ENCODE data around the gene GPR37.

GPR37 gene

GRCh38 chr7:124761164-124761715 lies 4.4 kb downstream of the GPR37 start:
- H3K4me3 ChIP-seq (ENCODE audit: low read length) = no peak overlapping the region
- no peaks in the 10 kb centered on the region for H3K79me2 ChIP-seq (ENCODE audit: control insufficient read depth, low read length)
- H3K27me3 ChIP-seq (ENCODE audit: control insufficient read depth, low read length) = no peaks in the 10 kb centered on the region
- H3F3A ChIP-seq (ENCODE audit: control insufficient read depth, insufficient read depth) = no peaks in the 10 kb centered on the region
- H3K27ac ChIP-seq (ENCODE audit: low read depth, low read length) = no peak overlapping the region
- H3K9me3 ChIP-seq (ENCODE audit: control insufficient read depth, insufficient read depth, low read length) = peaks cover 21% of the 10 kb centered on the region
- TF ChIP-seq EZH2phosphoT487 (IDR thresholded peaks at IDR 0.05; ENCODE audit: borderline replicate concordance, low read length) = no peak
- TF ChIP-seq CTCF (IDR thresholded peaks at IDR 0.05; ENCODE audit: low read depth, low read length, poor library complexity, severe bottlenecking) = no peak
- H3K36me3 ChIP-seq (ENCODE audit: control insufficient read depth, low read length) = no peaks in the 10 kb centered on the region
- H3K4me1 ChIP-seq (ENCODE audit: control insufficient read depth, low read length) = no peaks in the 10 kb centered on the region
- no peaks in the 10 kb centered on the region for H4K20me1 ChIP-seq (ENCODE audit: control insufficient read depth, insufficient read depth, low read depth, low read length)
- no peak overlapping the region for H3K4me2 ChIP-seq (ENCODE audit: low read length)
- H3K9me2 ChIP-seq (replicated peaks; ENCODE audit: control insufficient read depth, low read length) = no peaks in the 10 kb centered on the region

DNA sequence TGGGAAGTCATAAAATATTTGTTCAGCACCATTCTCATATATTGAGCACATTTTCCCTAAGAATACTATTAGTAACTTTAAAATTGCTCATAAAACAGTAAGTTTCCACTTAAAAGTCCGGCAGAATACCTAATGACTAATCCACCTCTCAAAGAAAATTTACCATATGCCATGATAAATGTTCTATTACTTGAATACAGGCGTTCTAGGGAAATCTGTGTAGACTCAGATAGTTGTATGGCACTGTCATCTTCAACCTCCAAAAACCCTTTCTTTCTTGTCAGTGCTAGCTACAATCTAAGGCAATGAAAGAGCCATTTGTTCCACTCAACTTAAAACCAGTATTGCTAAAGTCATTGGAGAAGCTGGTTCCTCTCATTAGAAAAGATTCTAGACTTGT lies 7.3 kb downstream of the GPR37 start:
- H3K9me3 ChIP-seq (ENCODE audit: control insufficient read depth, insufficient read depth, low read length) = no peaks in the 10 kb centered on the region
- no peak overlapping the region for H3K27ac ChIP-seq (ENCODE audit: low read depth, low read length)
- H3K9me2 ChIP-seq (replicated peaks; ENCODE audit: control insufficient read depth, low read length) = no peaks in the 10 kb centered on the region
- H4K20me1 ChIP-seq (ENCODE audit: control insufficient read depth, insufficient read depth, low read depth, low read length) = no peaks in the 10 kb centered on the region
- H3K79me2 ChIP-seq (ENCODE audit: control insufficient read depth, low read length) = no peaks in the 10 kb centered on the region
- TF ChIP-seq CTCF (IDR thresholded peaks at IDR 0.05; ENCODE audit: low read depth, low read length, poor library complexity, severe bottlenecking) (no peak), EZH2phosphoT487 (IDR thresholded peaks at IDR 0.05; ENCODE audit: borderline replicate concordance, low read length) (no peak)
- no peaks in the 10 kb centered on the region for H3K27me3 ChIP-seq (ENCODE audit: control insufficient read depth, low read length)
- no peak overlapping the region for H3K4me2 ChIP-seq (ENCODE audit: low read length)
- no peaks in the 10 kb centered on the region for H3K4me1 ChIP-seq (ENCODE audit: control insufficient read depth, low read length)
- no peaks in the 10 kb centered on the region for H3F3A ChIP-seq (ENCODE audit: control insufficient read depth, insufficient read depth)
- H3K36me3 ChIP-seq (ENCODE audit: control insufficient read depth, low read length) = no peaks in the 10 kb centered on the region
- no peak overlapping the region for H3K4me3 ChIP-seq (ENCODE audit: low read length)

GRCh38 chr7:124754576-124755268 lies 10.9 kb downstream of the GPR37 start:
- TF ChIP-seq CTCF (IDR thresholded peaks at IDR 0.05; ENCODE audit: low read depth, low read length, poor library complexity, severe bottlenecking) = no peak
- no peak for TF ChIP-seq EZH2phosphoT487 (IDR thresholded peaks at IDR 0.05; ENCODE audit: borderline replicate concordance, low read length)
- Histone ChIP-seq H3K27me3 (ENCODE audit: control insufficient read depth, low read length) (no peaks in the 10 kb centered on the region), H3K9me2 (replicated peaks; ENCODE audit: control insufficient read depth, low read length) (no peaks in the 10 kb centered on the region), H3K4me3 (ENCODE audit: low read length) (no peak overlapping the region), H4K20me1 (ENCODE audit: control insufficient read depth, insufficient read depth, low read depth, low read length) (no peaks in the 10 kb centered on the region), H3K36me3 (ENCODE audit: control insufficient read depth, low read length) (no peaks in the 10 kb centered on the region), H3K79me2 (ENCODE audit: control insufficient read depth, low read length) (no peaks in the 10 kb centered on the region), H3K27ac (ENCODE audit: low read depth, low read length) (no peak overlapping the region), H3K4me2 (ENCODE audit: low read length) (no peak overlapping the region), H3K9me3 (ENCODE audit: control insufficient read depth, insufficient read depth, low read length) (no peaks in the 10 kb centered on the region), H3K4me1 (ENCODE audit: control insufficient read depth, low read length) (no peaks in the 10 kb centered on the region), H3F3A (ENCODE audit: control insufficient read depth, insufficient read depth) (no peaks in the 10 kb centered on the region)

All from DOHH2 (cell line).